Measurements from ENCODE around the gene OR7C1. TPM values are rescaled to one million over a fixed set of nuclear protein-coding genes. Genes with fewer than 3 reads are reported as not detected.

Gene OR7C1
- total and polyA plus RNA-seq, 10 of the 15 experiments (the other 5 are each of a cell fraction or from before 2014, with no cell fraction given): 0.04 to 0.06 TPM; not detected in 8

GRCh38 chr19:14782626-14783409, 52.2 kb downstream of the OR7C1 start:
- BruUV-seq (replicated peaks): no TSS peak
- Histone ChIP-seq H3K27me3 (replicated peaks in 1 of 2; ENCODE audit: control insufficient read depth in 2 of 2, insufficient read depth in 2 of 2, low read length in 1 of 2) (no peaks in the 10 kb centered on the region), H3K9ac (ENCODE audit: control insufficient read depth, insufficient read depth, low read length) (no peak overlapping the region), H4K20me1 (ENCODE audit: control insufficient read depth, insufficient read depth) (no peaks in the 10 kb centered on the region), H3K9me3 (replicated peaks; ENCODE audit: control insufficient read depth, insufficient read depth, low read length) (no peaks in the 10 kb centered on the region), H3K4me3 (no peak overlapping the region), H3K36me3 (ENCODE audit: control insufficient read depth in 2 of 2, insufficient read depth in 2 of 2, low read length in 1 of 2) (no peaks in the 10 kb centered on the region), H3K4me1 (ENCODE audit: control insufficient read depth, insufficient read depth, low read length) (peaks cover 24% of the 10 kb centered on the region; the same call in 1 of the 2 replicates), H2AFZ (ENCODE audit: control insufficient read depth, low read depth, low read length) (no peak overlapping the region), H3K79me2 (ENCODE audit: control insufficient read depth, insufficient read depth, low read length) (no peaks in the 10 kb centered on the region), H3K27ac (ENCODE audit: control insufficient read depth, insufficient read depth) (no peak overlapping the region), H3K4me2 (ENCODE audit: control insufficient read depth, insufficient read depth) (no peak overlapping the region)
- ChIA-PET CTCF (no interaction called here), RAD21 (ENCODE audit: unreplicated experiment) (no interaction called here), POLR2A (no interaction called here), SMC1A (ENCODE audit: uncharacterized antibody, unreplicated experiment) (no interaction called here)
- WGBS (ENCODE audit: insufficient coverage, insufficient replicate concordance, low lambda C conversion rate, missing lambda C conversion rate): 77% methylated on average over 16 of the region's 16 CpGs
- FAIRE-seq: no peak
- TF ChIP-seq PAX5 (IDR thresholded peaks at IDR 0.05; ENCODE audit: borderline replicate concordance, low read depth, low read length) (no peak), NRF1 (conservative IDR thresholded peaks at IDR 0.05; ENCODE audit: low read depth, low read length) (no peak), MEF2B (IDR thresholded peaks at IDR 0.05; ENCODE audit: partially characterized antibody, poor library complexity, severe bottlenecking) (no peak), ETV6 (conservative IDR thresholded peaks at IDR 0.05 in 1 of 2, IDR thresholded peaks at IDR 0.05 in 1 of 2; ENCODE audit: borderline replicate concordance in 1 of 2, low read depth in 1 of 2) (no peak), KDM1A (IDR thresholded peaks at IDR 0.05; ENCODE audit: borderline replicate concordance) (no peak), NBN (IDR thresholded peaks at IDR 0.05) (no peak), NFYB (IDR thresholded peaks at IDR 0.05; ENCODE audit: insufficient read depth, low read depth, low read length) (no peak), RFX5 (IDR thresholded peaks at IDR 0.05; ENCODE audit: low read depth, low read length) (no peak), SPI1 (IDR thresholded peaks at IDR 0.05; ENCODE audit: borderline replicate concordance, insufficient read depth, low read depth, low read length) (no peak), PKNOX1 (IDR thresholded peaks at IDR 0.05) (no peak), CHD4 (IDR thresholded peaks at IDR 0.05) (no peak), RAD51 (IDR thresholded peaks at IDR 0.05) (no peak), IRF3 (IDR thresholded peaks at IDR 0.05) (no peak), CEBPB (IDR thresholded peaks at IDR 0.05; ENCODE audit: borderline replicate concordance in 1 of 2, low read depth in 2 of 2, low read length in 2 of 2) (no peak), HSF1 (IDR thresholded peaks at IDR 0.05; ENCODE audit: low read depth, low read length) (no peak), EED (IDR thresholded peaks at IDR 0.05; ENCODE audit: low read depth) (no peak)
- no peak for ATAC-seq
- no peak for DNase-seq (ENCODE audit: low read depth, low spot score)
- in situ Hi-C loops (cut with MboI) (no loop called here), intact Hi-C loops (cut with micrococcal nuclease; ENCODE audit: unreplicated experiment) (loop anchor here (10.0 kb wide), 1 partner anchor 208 kb away; the partner anchor contains the start of gene NDUFB7)

All from GM12878 (cell line).